IMR-90 (cell line): ENCODE results near the gene KLHL4.

Source experiments
- BHLHE40 ChIP-seq: fragments of 150-350 bp; IDR thresholded peaks from 2 replicates; pipeline ENCODE4 v1.6.1; 2016; ENCODE audit warnings: mild to moderate bottlenecking, low read depth, low read length
- CTCF ChIP-seq: conservative IDR thresholded peaks from 2 replicates; pipeline ENCODE4 v1.5.1; 2012; ENCODE audit warnings: mild to moderate bottlenecking, low read depth, low read length, improper control_type of control experiment
- MAZ ChIP-seq: IDR thresholded peaks from 2 replicates; pipeline ENCODE4 v1.6.1; 2012; ENCODE audit warnings: low read depth, mild to moderate bottlenecking, low read length, improper control_type of control experiment, moderate library complexity, borderline replicate concordance
- POLR2A ChIP-seq: IDR thresholded peaks from 2 replicates; pipeline ENCODE4 v1.6.1; 2012; ENCODE audit warnings: mild to moderate bottlenecking, low read depth, low read length
- RAD21 ChIP-seq: IDR thresholded peaks from 2 replicates; pipeline ENCODE4 v1.6.1; 2012; ENCODE audit warnings: low read length, improper control_type of control experiment
- RCOR1 ChIP-seq: IDR thresholded peaks from 2 replicates; pipeline ENCODE4 v1.6.1; 2012; ENCODE audit warnings: mild to moderate bottlenecking, low read length, improper control_type of control experiment; ENCODE audit not compliant: insufficient replicate concordance
- RFX5 ChIP-seq: IDR thresholded peaks from 2 replicates; pipeline ENCODE4 v1.8.0; 2012; ENCODE audit warnings: low read depth, mild to moderate bottlenecking, low read length, moderate library complexity
- USF2 ChIP-seq: fragments of 150-350 bp; IDR thresholded peaks from 2 replicates; pipeline ENCODE4 v1.6.1; 2017; ENCODE audit warnings: mild to moderate bottlenecking, antibody characterized with exemption, low read length, low read depth

GRCh38 chrX:87517571-87518141, at the start of gene KLHL4:
- TF ChIP-seq CTCF (no peak), BHLHE40 (no peak), POLR2A (no peak), MAZ (no peak), RCOR1 (no peak), USF2 (no peak), RAD21 (no peak), RFX5 (no peak)
